RPMI8226 (cell line): Measurements from ENCODE around the gene NDUFAF7.
"Not testable (repeated sequence)": the region's sequence is repeated elsewhere in the genome, so short reads cannot be mapped to it uniquely, and the experiment has no call there.

Source experiments
- DNase-seq: peaks from one replicate; pipeline ENCODE4 v3.0.0-alpha.2; 2015

NDUFAF7 gene

DNA sequence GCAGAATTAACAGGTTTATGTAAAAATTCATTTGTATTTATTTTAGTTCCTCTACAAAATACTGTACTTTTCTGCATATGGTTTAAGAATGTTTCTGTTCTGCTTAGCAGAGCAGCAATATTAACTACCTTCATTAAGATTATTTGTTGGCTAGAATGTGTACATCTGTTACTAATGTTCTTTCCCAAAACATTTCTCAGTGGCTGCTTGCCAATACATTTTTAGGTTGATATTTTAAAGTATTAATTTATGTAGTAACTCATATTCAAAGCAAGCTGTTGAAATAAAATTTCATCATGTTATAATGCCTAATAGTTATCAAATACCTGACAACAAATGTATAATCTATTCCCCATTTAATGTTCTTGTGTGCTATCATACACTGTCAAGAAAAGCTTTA, 52.9 kb downstream of the NDUFAF7 start:
- no peak for DNase-seq

DNA sequence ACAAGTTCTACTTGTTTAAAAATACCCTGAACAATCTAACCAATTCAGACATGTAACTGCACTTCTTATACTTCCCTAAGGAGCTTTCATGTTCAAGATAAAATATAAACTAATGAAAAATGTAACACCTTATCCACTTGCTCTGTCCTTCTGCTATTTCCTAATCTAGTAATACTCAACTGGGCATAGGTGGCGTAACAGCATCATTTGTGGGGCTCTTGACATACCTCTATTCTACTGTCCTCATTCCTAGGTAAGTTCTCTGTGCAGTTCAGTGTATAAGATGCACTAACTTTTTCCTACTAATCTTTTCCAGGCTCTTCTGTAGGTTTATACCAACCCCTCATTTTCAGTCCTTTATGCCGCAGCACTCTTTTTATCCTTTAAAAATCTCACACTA, 56.5 kb downstream of the NDUFAF7 start:
- DNase-seq: peak; percentile 33

DNA sequence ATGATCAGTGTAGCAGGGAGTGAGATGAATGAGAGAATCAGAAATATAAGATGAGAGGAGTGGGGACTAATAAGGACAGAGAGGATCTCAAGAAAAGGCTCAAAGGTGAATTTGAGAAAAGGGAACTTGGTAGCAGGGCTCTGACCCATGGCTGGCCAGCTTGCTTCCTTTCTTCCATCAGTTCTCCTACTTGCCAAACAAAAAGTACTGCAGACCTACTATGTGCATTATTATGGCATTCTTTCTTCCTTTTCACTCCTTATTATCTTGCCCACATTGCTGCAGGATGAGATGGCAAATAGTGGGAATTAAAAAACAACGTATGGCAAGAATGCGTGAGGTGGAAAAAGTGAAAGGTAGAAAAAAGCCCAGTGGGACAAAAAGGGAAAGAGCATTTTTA, 60.2 kb downstream of the NDUFAF7 start:
- no peak for DNase-seq

DNA sequence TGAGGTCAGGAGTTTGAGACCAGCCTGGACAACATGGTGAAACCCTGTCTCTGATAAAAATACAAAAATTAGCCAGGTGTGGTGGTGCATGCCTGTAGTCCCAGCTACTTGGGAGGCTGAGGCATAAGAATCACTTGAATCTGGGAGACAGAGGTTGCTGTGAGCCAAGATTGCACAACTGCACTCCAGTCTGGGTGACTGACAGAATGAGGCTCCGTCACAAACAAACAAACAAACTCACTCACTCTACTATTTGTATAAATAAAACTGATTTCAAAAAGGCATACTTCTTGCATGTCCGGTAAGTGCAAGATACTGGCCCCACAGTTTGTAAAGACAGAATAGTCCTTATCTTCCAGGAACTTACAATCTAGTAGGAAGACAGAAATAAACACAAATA, 63.4 kb downstream of the NDUFAF7 start:
- DNase-seq: not testable (repeated sequence)

DNA sequence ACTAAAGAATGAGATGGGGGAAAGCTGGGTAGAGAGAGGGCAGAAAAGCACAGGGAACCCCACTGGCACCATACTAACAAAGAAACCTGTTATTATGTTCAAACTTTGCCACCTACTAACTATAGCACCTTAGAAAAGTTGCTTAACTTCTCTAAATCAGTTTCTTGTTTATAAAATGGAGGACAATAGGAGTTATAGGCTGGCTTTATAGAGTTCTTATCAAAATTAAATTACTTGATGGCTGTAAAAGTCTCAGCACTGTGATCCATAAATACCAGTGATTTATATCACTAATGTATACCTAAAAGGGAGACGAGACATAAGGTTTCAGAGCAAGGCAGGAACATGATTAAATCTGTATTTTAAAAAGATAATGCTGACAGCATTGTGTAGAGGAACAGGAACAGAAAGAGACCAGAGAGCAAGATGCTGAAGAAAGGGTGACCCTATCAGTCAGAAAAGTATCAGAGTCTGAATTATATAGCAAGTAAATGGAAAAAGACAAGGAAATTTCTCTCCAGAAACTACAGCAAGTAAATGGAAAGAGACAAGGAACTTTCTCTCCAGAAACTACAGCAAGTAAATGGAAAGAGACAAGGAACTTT, 64.1 kb downstream of the NDUFAF7 start:
- no peak for DNase-seq

DNA sequence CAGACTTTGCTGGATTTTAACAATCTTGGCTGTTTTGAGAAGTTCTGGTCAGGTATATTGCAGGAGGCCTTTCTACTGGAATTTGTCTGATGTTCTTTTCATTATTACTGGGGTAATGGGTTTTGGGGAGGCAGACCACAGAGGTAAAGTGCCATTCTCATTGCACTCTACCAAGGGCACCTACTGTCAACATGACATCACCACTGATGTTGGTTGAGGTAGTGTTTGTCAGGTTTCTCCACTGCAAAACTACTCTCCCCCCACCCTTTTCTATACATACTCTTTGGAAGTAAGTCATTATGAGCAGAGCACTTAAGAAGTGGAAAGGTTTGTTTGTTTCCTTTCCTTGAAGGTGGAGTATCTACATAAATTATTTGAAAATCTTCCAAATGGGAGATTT, 66.2 kb downstream of the NDUFAF7 start:
- no peak for DNase-seq
